ENCODE data around the gene HBP1.
A peak's percentile ranks its signal among the peaks of the same experiment; 100 is the strongest.
"Not testable (repeated sequence)": the region's sequence is repeated elsewhere in the genome, so short reads cannot be mapped to it uniquely, and the experiment has no call there.

The HBP1 gene

DNA sequence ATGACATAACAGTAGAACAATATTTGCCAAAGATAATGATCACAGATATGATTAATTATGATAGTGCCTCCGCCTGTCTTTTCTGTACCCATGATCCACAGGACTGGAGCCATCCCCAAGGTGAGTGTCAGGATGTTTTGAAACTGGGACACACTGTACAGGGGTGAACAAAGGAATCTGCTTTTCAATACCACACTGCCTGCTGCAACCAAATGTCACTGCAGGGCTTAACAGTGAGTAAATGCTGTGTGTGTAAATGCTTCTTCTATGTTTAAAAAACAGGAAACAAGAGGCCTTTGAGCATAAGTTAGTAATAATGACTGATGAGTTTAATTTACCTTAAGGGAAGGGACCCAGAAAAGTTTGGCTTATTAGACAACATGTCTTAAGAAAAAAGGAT, 65.2 kb downstream of the HBP1 start:
- no peak for DNase-seq (ENCODE audit: low read depth)
- no peaks in the 10 kb centered on the region for H3K27me3 ChIP-seq (replicated peaks; ENCODE audit: control insufficient read depth, insufficient read depth, low read length)
- no peak overlapping the region for H3K9ac ChIP-seq (ENCODE audit: low read length)

DNA sequence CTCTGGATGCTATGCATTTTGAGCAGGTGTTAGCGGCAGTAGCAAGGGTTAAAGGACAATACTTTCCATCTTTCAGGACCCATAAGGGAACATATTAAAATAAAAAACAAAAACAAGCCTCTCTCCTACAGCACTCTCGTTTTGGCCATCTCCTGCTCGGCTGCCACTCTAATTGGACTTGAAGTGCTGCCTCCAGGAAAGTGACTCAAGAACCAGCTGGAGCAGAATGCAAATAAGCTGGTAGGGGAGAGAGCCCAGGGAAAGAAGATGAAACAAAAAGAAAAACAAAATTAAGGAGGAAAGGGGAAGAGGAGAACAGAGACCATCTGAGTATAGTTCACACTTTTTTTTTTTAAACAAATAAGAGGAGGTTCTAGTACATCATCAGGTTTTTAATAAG, 65.6 kb downstream of the HBP1 start:
- H3K27me3 ChIP-seq (replicated peaks; ENCODE audit: control insufficient read depth, insufficient read depth, low read length), result no peaks in the 10 kb centered on the region

More for the DNA sequence above, 65.2 kb downstream of the HBP1 start:
- H3K4me3 ChIP-seq (ENCODE audit: low read length), result no peak overlapping the region
- no peaks in the 10 kb centered on the region for H3K36me3 ChIP-seq (ENCODE audit: control insufficient read depth, insufficient read depth, low read length, severe bottlenecking)
- no peaks in the 10 kb centered on the region for H3K9me3 ChIP-seq (ENCODE audit: control insufficient read depth, low read length)
- H3K4me1 ChIP-seq (ENCODE audit: control insufficient read depth, insufficient read depth, low read length), result no peaks in the 10 kb centered on the region

DNA sequence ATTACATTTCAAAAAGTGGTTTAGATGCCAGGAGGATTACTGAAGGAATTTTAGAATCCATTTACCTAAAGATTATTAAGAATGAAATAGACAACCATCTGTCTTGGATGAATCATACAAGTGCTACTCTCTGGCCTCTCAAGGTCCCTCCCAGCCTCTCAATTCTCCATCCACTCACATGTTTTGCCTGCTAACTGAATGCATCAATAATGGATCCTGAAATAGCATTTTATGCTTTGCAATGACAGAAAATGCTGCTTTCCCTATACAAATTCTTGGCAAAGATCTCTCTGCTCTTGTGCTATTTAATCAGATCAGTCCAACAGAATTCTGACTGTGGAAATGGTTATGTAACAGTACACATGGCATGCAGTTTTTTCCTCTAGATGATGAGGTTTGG, 68.1 kb downstream of the HBP1 start:
- DNase-seq (ENCODE audit: low read depth), result peak; percentile 2
- no peak overlapping the region for H3K4me3 ChIP-seq (ENCODE audit: low read length)
- no peak overlapping the region for H3K9ac ChIP-seq (ENCODE audit: low read length)
- H3K36me3 ChIP-seq (ENCODE audit: control insufficient read depth, insufficient read depth, low read length, severe bottlenecking), result no peaks in the 10 kb centered on the region
- H3K4me1 ChIP-seq (ENCODE audit: control insufficient read depth, insufficient read depth, low read length), result no peaks in the 10 kb centered on the region
- H3K9me3 ChIP-seq (ENCODE audit: control insufficient read depth, low read length), result no peaks in the 10 kb centered on the region
- H3K27me3 ChIP-seq (replicated peaks; ENCODE audit: control insufficient read depth, insufficient read depth, low read length), result no peaks in the 10 kb centered on the region

More for the DNA sequence above, 65.6 kb downstream of the HBP1 start:
- H3K9ac ChIP-seq (ENCODE audit: low read length), result no peak overlapping the region
- H3K4me3 ChIP-seq (ENCODE audit: low read length), result no peak overlapping the region
- no peaks in the 10 kb centered on the region for H3K36me3 ChIP-seq (ENCODE audit: control insufficient read depth, insufficient read depth, low read length, severe bottlenecking)
- no peaks in the 10 kb centered on the region for H3K4me1 ChIP-seq (ENCODE audit: control insufficient read depth, insufficient read depth, low read length)
- no peaks in the 10 kb centered on the region for H3K9me3 ChIP-seq (ENCODE audit: control insufficient read depth, low read length)
- peak; percentile 18 for DNase-seq (ENCODE audit: low read depth)

DNA sequence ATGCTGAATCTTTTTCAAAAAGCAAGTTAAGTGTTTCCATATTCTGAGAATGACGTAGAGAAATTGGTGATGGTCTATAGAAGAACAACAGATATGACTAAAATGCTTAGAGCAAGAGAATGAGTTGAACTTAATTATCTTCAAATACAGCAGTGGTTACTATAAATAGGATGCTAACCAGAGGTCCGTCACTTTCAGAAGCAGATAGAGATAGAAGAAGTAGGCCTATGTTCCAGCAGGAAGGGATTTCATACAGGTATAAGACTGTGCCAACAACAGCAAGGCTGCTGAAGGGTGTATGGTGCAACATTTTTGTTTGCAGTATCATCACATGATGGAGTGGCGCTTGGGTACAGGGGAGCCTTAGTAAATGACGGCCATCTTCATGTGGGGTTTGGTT, 68.6 kb downstream of the HBP1 start:
- H3K4me1 ChIP-seq (ENCODE audit: control insufficient read depth, insufficient read depth, low read length), result no peaks in the 10 kb centered on the region
- H3K9me3 ChIP-seq (ENCODE audit: control insufficient read depth, low read length), result no peaks in the 10 kb centered on the region
- no peaks in the 10 kb centered on the region for H3K27me3 ChIP-seq (replicated peaks; ENCODE audit: control insufficient read depth, insufficient read depth, low read length)
- DNase-seq (ENCODE audit: low read depth), result no peak
- no peak overlapping the region for H3K9ac ChIP-seq (ENCODE audit: low read length)
- H3K36me3 ChIP-seq (ENCODE audit: control insufficient read depth, insufficient read depth, low read length, severe bottlenecking), result no peaks in the 10 kb centered on the region
- H3K4me3 ChIP-seq (ENCODE audit: low read length), result no peak overlapping the region

DNA sequence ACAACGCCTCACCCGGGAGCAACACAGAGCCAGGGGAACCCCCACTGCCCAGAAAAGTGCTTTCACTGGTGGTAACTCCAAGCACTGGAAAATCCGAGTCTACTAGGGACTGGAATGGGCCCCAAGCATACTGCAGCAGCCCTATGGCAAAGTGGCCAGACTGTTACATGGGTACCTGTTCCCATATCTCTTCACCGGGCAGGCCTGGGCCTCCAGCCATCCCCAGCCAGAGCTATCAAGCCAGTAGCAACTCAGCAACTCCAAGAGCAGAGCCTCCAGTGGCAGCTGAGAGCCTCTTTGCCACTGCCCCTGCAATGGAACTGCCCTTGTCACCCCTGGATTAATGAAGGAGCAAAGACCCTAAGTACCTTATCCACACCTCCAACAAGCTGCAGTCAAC, 73.5 kb downstream of the HBP1 start:
- H3K27me3 ChIP-seq (replicated peaks; ENCODE audit: control insufficient read depth, insufficient read depth, low read length), result no peaks in the 10 kb centered on the region
- H3K36me3 ChIP-seq (ENCODE audit: control insufficient read depth, insufficient read depth, low read length, severe bottlenecking), result peaks cover 18% of the 10 kb centered on the region
- H3K4me1 ChIP-seq (ENCODE audit: control insufficient read depth, insufficient read depth, low read length), result no peaks in the 10 kb centered on the region
- H3K9me3 ChIP-seq (ENCODE audit: control insufficient read depth, low read length), result peaks cover 17% of the 10 kb centered on the region
- no peak overlapping the region for H3K4me3 ChIP-seq (ENCODE audit: low read length)
- H3K9ac ChIP-seq (ENCODE audit: low read length), result no peak overlapping the region
- no peak for DNase-seq (ENCODE audit: low read depth)

DNA sequence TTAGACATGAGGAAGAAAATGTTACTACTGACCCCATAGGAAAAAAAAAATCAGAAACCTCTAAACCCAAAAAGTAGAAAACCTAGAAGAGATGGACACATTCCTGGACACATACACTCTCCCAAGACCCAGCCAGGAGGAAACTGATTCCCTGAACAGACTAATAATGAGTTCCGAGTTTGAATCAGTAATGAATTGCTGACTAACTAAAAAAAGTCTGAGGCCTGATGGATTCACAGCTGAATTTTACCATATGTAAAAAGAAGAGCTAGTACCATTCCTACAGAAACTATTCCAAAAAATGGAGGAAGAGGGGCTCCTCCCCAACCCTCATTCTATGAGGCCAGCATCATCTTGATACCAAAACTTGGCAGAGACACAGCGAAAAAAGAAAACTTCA, 75.8 kb downstream of the HBP1 start:
- H3K4me1 ChIP-seq (ENCODE audit: control insufficient read depth, insufficient read depth, low read length), result no peaks in the 10 kb centered on the region
- H3K36me3 ChIP-seq (ENCODE audit: control insufficient read depth, insufficient read depth, low read length, severe bottlenecking), result peaks cover 28% of the 10 kb centered on the region
- no peak for DNase-seq (ENCODE audit: low read depth)
- no peaks in the 10 kb centered on the region for H3K27me3 ChIP-seq (replicated peaks; ENCODE audit: control insufficient read depth, insufficient read depth, low read length)
- H3K4me3 ChIP-seq (ENCODE audit: low read length), result no peak overlapping the region
- peaks cover 17% of the 10 kb centered on the region for H3K9me3 ChIP-seq (ENCODE audit: control insufficient read depth, low read length)
- no peak overlapping the region for H3K9ac ChIP-seq (ENCODE audit: low read length)

DNA sequence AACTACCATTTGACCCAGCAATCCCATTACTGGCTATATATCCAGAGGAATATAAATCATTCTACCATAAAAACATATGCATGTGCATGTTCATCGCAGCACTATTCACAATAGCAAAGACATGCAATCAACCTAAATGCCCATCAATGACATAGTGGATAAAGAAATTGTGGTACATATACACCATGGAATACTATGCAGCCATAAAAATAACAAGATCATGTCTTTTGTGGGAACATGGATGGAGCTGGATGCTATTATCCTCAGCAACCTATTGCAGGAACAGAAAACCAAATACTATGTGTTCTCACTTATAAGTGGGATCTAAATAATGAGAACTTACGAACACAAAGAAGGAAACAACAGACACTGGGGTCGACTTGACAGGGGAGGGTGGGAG, 78.0 kb downstream of the HBP1 start:
- peaks cover 28% of the 10 kb centered on the region for H3K36me3 ChIP-seq (ENCODE audit: control insufficient read depth, insufficient read depth, low read length, severe bottlenecking)
- not testable (repeated sequence) for H3K4me3 ChIP-seq (ENCODE audit: low read length); DNase-seq (ENCODE audit: low read depth); H3K9ac ChIP-seq (ENCODE audit: low read length); H3K4me1 ChIP-seq (ENCODE audit: control insufficient read depth, insufficient read depth, low read length); H3K27me3 ChIP-seq (replicated peaks; ENCODE audit: control insufficient read depth, insufficient read depth, low read length)
- H3K9me3 ChIP-seq (ENCODE audit: control insufficient read depth, low read length), result peaks cover 17% of the 10 kb centered on the region

DNA sequence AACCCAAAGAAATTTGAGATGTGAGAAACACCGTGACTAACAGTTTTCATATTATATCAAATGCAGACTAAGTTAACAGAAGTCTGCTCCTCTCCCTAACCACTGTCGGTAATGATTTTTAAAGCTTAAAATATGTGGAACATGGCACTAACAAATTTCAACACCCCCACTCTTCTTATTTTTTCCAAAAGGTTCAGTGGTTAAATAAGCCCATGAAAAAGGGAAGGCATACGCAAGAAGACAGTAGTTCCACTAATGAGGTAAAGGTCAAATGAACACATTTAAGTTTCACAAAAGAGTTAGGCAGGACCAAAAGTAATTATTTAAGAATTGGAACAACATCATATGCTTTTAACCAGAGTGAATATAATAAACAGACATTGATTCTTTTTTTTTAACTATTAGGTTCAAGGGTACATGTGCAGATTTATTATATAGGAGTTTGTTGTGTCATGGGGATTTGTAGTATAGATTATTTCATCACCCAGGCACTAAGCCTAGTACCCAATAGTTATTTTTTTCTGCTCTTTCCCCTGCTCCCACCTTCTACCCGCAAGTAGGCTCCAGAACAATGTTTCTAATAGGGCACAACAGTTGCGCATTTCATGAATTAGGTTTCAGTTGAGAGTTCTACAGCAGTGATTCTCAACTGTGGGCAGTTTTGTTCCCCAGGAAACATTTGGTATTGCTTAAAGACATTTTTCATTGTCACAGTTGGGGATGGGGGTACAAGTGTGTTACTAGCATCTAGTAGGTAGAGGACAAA, 79.9 kb downstream of the HBP1 start:
- H3K9ac ChIP-seq (ENCODE audit: low read length), result no peak overlapping the region

DNA sequence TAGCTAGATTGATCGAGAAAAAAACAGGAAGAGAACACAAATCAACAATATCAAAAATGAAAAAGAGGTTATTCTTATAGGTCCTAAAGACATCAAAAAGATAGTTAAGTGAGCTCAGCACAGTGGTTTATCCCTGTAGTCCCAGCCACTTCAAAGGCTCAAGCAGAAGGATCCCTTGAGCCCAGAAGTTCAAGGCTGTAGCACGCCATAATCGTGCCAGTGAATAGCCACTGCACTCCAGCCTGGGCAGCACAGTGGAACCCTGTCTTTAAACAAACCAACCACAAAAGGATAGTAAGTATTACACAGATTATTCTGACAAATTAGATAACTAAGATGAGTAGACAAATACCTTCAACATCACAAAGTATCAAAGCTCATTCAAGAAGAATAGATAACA, 83.2 kb downstream of the HBP1 start:
- H3K4me3 ChIP-seq (ENCODE audit: low read length), result no peak overlapping the region
- no peaks in the 10 kb centered on the region for H3K9me3 ChIP-seq (ENCODE audit: control insufficient read depth, low read length)
- no peak overlapping the region for H3K9ac ChIP-seq (ENCODE audit: low read length)
- peaks cover 12% of the 10 kb centered on the region for H3K36me3 ChIP-seq (ENCODE audit: control insufficient read depth, insufficient read depth, low read length, severe bottlenecking)
- no peak for DNase-seq (ENCODE audit: low read depth)
- H3K4me1 ChIP-seq (ENCODE audit: control insufficient read depth, insufficient read depth, low read length), result no peaks in the 10 kb centered on the region
- H3K27me3 ChIP-seq (replicated peaks; ENCODE audit: control insufficient read depth, insufficient read depth, low read length), result no peaks in the 10 kb centered on the region

More for the DNA sequence above, 79.9 kb downstream of the HBP1 start:
- H3K27me3 ChIP-seq (replicated peaks; ENCODE audit: control insufficient read depth, insufficient read depth, low read length), result no peaks in the 10 kb centered on the region
- peaks cover 28% of the 10 kb centered on the region for H3K36me3 ChIP-seq (ENCODE audit: control insufficient read depth, insufficient read depth, low read length, severe bottlenecking)
- DNase-seq (ENCODE audit: low read depth), result peak; percentile 42
- H3K9me3 ChIP-seq (ENCODE audit: control insufficient read depth, low read length), result peaks cover 16% of the 10 kb centered on the region
- H3K4me3 ChIP-seq (ENCODE audit: low read length), result no peak overlapping the region
- no peaks in the 10 kb centered on the region for H3K4me1 ChIP-seq (ENCODE audit: control insufficient read depth, insufficient read depth, low read length)

All from adipocyte (in vitro differentiated cells).